ENCODE results near the gene SEZ6L.

SEZ6L gene

GRCh38 chr22:26196657-26197056 is 27.4 kb downstream of the SEZ6L start:
- Histone ChIP-seq H3K4me1 (ENCODE audit: control extremely low read depth in 1 of 4, control insufficient read depth in 4 of 4, insufficient read depth in 4 of 4, low read length in 3 of 4) (no peaks in the 10 kb centered on the region), H3K4me3 (ENCODE audit: control insufficient read depth in 1 of 7, extremely low read depth in 1 of 7, insufficient read depth in 4 of 7, low read depth in 2 of 7, low read length in 6 of 7) (no peak overlapping the region), H3K27ac (ENCODE audit: insufficient read depth in 1 of 2, low read depth in 1 of 2, low read length in 2 of 2, poor library complexity in 1 of 2, severe bottlenecking in 2 of 2) (no peak overlapping the region), H3K27me3 (replicated peaks in 2 of 5; ENCODE audit: control insufficient read depth in 4 of 5, insufficient read depth in 5 of 5, low read length in 4 of 5) (peaks cover 0 to 2% (median 0%) of the 10 kb centered on the region in 5 experiments), H3K9me3 (ENCODE audit: control extremely low read depth in 1 of 5, control insufficient read depth in 4 of 5, insufficient read depth in 2 of 5, low read depth in 1 of 5, low read length in 4 of 5) (no peaks in the 10 kb centered on the region), H3K36me3 (ENCODE audit: control insufficient read depth in 4 of 4, insufficient read depth in 4 of 4, low read length in 3 of 4) (no peaks in the 10 kb centered on the region)
- DNase-seq: no peak
- ChIA-PET POLR2A (no interaction called here), CTCF (interaction anchor here (0.8 to 1.2 kb wide), 2 partner anchors 12 to 26 kb away, joined by 3 read pairs; no protein-coding TSS in a partner anchor)
- WGBS (ENCODE audit: insufficient coverage): 89% methylated on average over 3 of the region's 3 CpGs

GRCh38 chr22:26197425-26197824 is 28.2 kb downstream of the SEZ6L start:
- POLR2A ChIA-PET: no interaction called here
- no CpG with 5 or more reads among the region's 1 CpG for WGBS (ENCODE audit: insufficient coverage)

DNA sequence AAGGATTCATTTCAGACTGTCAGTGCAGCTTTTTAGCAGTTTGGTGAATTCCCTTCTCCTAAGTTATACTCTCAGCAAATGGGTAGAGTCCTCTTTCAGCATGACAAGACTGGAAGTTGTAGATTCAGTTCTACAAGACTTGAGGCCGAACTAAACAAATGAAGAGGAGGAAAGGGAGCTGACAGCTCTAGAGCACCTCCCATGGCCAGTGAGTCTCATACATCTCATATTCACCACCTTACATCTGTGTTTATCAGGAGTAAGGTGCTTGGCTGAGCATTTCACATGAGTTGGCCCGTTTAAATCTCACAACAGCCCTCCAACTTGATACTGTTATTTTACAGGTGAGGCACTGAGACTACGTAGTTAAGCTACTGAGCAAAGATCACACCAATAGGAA is 30.4 kb downstream of the SEZ6L start:
- CTCF ChIA-PET: no interaction called here
- no peak for DNase-seq
- H3K36me3 ChIP-seq (ENCODE audit: control insufficient read depth in 4 of 4, insufficient read depth in 4 of 4, low read length in 3 of 4): no peaks in the 10 kb centered on the region
- no peaks in the 10 kb centered on the region for H3K9me3 ChIP-seq (ENCODE audit: control extremely low read depth in 1 of 5, control insufficient read depth in 4 of 5, insufficient read depth in 2 of 5, low read depth in 1 of 5, low read length in 4 of 5)
- no peak overlapping the region for H3K27ac ChIP-seq (ENCODE audit: insufficient read depth in 1 of 2, low read depth in 1 of 2, low read length in 2 of 2, poor library complexity in 1 of 2, severe bottlenecking in 2 of 2)
- 65% methylated on average over 2 of the region's 3 CpGs for WGBS (ENCODE audit: insufficient coverage)
- POLR2A ChIA-PET: no interaction called here
- H3K4me1 ChIP-seq (ENCODE audit: control extremely low read depth in 1 of 4, control insufficient read depth in 4 of 4, insufficient read depth in 4 of 4, low read length in 3 of 4): no peaks in the 10 kb centered on the region
- H3K4me3 ChIP-seq (ENCODE audit: control insufficient read depth in 1 of 7, extremely low read depth in 1 of 7, insufficient read depth in 4 of 7, low read depth in 2 of 7, low read length in 6 of 7): no peak overlapping the region
- H3K27me3 ChIP-seq (replicated peaks in 2 of 5; ENCODE audit: control insufficient read depth in 4 of 5, insufficient read depth in 5 of 5, low read length in 4 of 5): peaks cover 0 to 4% (median 2%) of the 10 kb centered on the region in 5 experiments

More at GRCh38 chr22:26197425-26197824, 28.2 kb downstream of the SEZ6L start:
- H3K27me3 ChIP-seq (replicated peaks in 2 of 5; ENCODE audit: control insufficient read depth in 4 of 5, insufficient read depth in 5 of 5, low read length in 4 of 5): peaks cover 0 to 2% (median 0%) of the 10 kb centered on the region in 5 experiments
- DNase-seq: no peak
- no peaks in the 10 kb centered on the region for H3K9me3 ChIP-seq (ENCODE audit: control extremely low read depth in 1 of 5, control insufficient read depth in 4 of 5, insufficient read depth in 2 of 5, low read depth in 1 of 5, low read length in 4 of 5)
- CTCF ChIA-PET: interaction anchor here (1.2 kb wide), 1 partner anchor 11 kb away, joined by 3 read pairs; no protein-coding TSS in a partner anchor
- no peaks in the 10 kb centered on the region for H3K36me3 ChIP-seq (ENCODE audit: control insufficient read depth in 4 of 4, insufficient read depth in 4 of 4, low read length in 3 of 4)
- no peaks in the 10 kb centered on the region for H3K4me1 ChIP-seq (ENCODE audit: control extremely low read depth in 1 of 4, control insufficient read depth in 4 of 4, insufficient read depth in 4 of 4, low read length in 3 of 4)
- no peak overlapping the region for H3K27ac ChIP-seq (ENCODE audit: insufficient read depth in 1 of 2, low read depth in 1 of 2, low read length in 2 of 2, poor library complexity in 1 of 2, severe bottlenecking in 2 of 2)
- H3K4me3 ChIP-seq (ENCODE audit: control insufficient read depth in 1 of 7, extremely low read depth in 1 of 7, insufficient read depth in 4 of 7, low read depth in 2 of 7, low read length in 6 of 7): no peak overlapping the region

DNA sequence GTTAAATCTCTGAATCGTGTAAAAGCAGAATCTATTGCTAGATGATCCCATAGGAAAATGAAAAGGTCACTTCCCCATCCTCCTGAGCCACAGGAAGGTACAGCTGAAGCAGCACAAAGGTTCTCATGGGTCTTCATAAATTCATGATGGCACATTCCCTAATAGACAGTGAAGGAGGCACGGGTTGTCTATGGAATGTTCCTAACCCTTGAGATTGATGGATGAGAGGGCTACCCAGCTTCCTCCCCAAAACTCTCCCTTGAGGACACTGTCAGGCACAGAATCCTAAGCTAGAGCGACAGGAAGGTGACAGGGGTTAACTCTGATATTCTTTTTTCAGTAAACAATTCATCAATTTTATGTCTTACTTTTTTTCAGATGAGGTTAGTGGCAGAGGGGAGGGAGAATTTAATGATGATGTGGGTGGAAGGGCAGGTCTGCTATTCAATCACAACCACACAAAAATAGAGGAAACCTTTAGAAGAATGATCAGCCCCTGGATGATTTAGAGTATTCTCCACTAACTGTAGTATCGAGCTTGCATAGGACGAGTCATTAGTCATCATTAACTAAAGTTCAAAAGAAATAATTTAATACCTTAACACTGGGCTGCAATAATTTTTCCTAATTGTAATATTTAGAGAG is 33.1 kb downstream of the SEZ6L start:
- Histone ChIP-seq H3K9me3 (ENCODE audit: control extremely low read depth in 1 of 5, control insufficient read depth in 4 of 5, insufficient read depth in 2 of 5, low read depth in 1 of 5, low read length in 4 of 5) (no peaks in the 10 kb centered on the region), H3K27ac (ENCODE audit: insufficient read depth in 1 of 2, low read depth in 1 of 2, low read length in 2 of 2, poor library complexity in 1 of 2, severe bottlenecking in 2 of 2) (no peak overlapping the region), H3K36me3 (ENCODE audit: control insufficient read depth in 4 of 4, insufficient read depth in 4 of 4, low read length in 3 of 4) (no peaks in the 10 kb centered on the region), H3K27me3 (replicated peaks in 2 of 5; ENCODE audit: control insufficient read depth in 4 of 5, insufficient read depth in 5 of 5, low read length in 4 of 5) (peaks cover 0 to 7% (median 3%) of the 10 kb centered on the region in 5 experiments), H3K4me1 (ENCODE audit: control extremely low read depth in 1 of 4, control insufficient read depth in 4 of 4, insufficient read depth in 4 of 4, low read length in 3 of 4) (no peaks in the 10 kb centered on the region), H3K4me3 (ENCODE audit: control insufficient read depth in 1 of 7, extremely low read depth in 1 of 7, insufficient read depth in 4 of 7, low read depth in 2 of 7, low read length in 6 of 7) (no peak overlapping the region)
- no peak for DNase-seq
- 37% methylated on average over 2 of the region's 5 CpGs for WGBS (ENCODE audit: insufficient coverage)
- CTCF ChIA-PET: no interaction called here
- POLR2A ChIA-PET: no interaction called here

- ChIA-PET CTCF (interaction anchor here (0.9 kb wide), 1 partner anchor 33 kb away, joined by 3 read pairs; no protein-coding TSS in a partner anchor), POLR2A (no interaction called here)
- Histone ChIP-seq H3K4me3 (ENCODE audit: control insufficient read depth in 1 of 7, extremely low read depth in 1 of 7, insufficient read depth in 4 of 7, low read depth in 2 of 7, low read length in 6 of 7) (no peak overlapping the region), H3K36me3 (ENCODE audit: control insufficient read depth in 4 of 4, insufficient read depth in 4 of 4, low read length in 3 of 4) (no peaks in the 10 kb centered on the region), H3K27ac (ENCODE audit: insufficient read depth in 1 of 2, low read depth in 1 of 2, low read length in 2 of 2, poor library complexity in 1 of 2, severe bottlenecking in 2 of 2) (no peak overlapping the region), H3K4me1 (ENCODE audit: control extremely low read depth in 1 of 4, control insufficient read depth in 4 of 4, insufficient read depth in 4 of 4, low read length in 3 of 4) (no peaks in the 10 kb centered on the region), H3K27me3 (replicated peaks in 2 of 5; ENCODE audit: control insufficient read depth in 4 of 5, insufficient read depth in 5 of 5, low read length in 4 of 5) (peaks cover 0 to 7% (median 3%) of the 10 kb centered on the region in 5 experiments), H3K9me3 (ENCODE audit: control extremely low read depth in 1 of 5, control insufficient read depth in 4 of 5, insufficient read depth in 2 of 5, low read depth in 1 of 5, low read length in 4 of 5) (peaks cover 0 to 9% (median 3%) of the 10 kb centered on the region in 5 experiments)
- DNase-seq: no peak
- WGBS (ENCODE audit: insufficient coverage): 100% methylated on average over 1 of the region's 4 CpGs
Observed at GRCh38 chr22:26205494-26205893, 36.2 kb downstream of the SEZ6L start.

DNA sequence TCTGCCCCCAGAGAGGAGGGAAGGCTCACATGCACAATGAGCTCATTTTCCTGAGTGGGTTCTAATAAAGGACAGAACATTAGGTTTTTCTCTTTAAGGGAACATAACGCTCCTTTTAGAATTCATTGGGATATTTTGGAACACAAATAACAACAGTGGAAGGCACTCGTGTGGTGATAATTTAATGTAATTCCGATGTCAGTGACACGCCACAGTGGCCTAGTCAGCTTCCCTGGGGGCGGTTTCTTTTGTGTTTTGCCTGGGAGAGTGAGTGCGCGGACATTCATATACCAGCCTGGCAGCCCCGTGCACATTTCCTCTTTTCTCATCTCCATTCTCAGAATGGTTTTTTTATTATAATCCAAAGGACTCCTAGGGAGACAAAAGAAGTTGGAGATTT is 41.1 kb downstream of the SEZ6L start:
- Histone ChIP-seq H3K27me3 (replicated peaks in 2 of 5; ENCODE audit: control insufficient read depth in 4 of 5, insufficient read depth in 5 of 5, low read length in 4 of 5) (peaks cover 0 to 3% (median 0%) of the 10 kb centered on the region in 5 experiments), H3K27ac (ENCODE audit: insufficient read depth in 1 of 2, low read depth in 1 of 2, low read length in 2 of 2, poor library complexity in 1 of 2, severe bottlenecking in 2 of 2) (no peak overlapping the region), H3K4me1 (ENCODE audit: control extremely low read depth in 1 of 4, control insufficient read depth in 4 of 4, insufficient read depth in 4 of 4, low read length in 3 of 4) (no peaks in the 10 kb centered on the region), H3K4me3 (ENCODE audit: control insufficient read depth in 1 of 7, extremely low read depth in 1 of 7, insufficient read depth in 4 of 7, low read depth in 2 of 7, low read length in 6 of 7) (no peak overlapping the region), H3K9me3 (ENCODE audit: control extremely low read depth in 1 of 5, control insufficient read depth in 4 of 5, insufficient read depth in 2 of 5, low read depth in 1 of 5, low read length in 4 of 5) (peaks cover 0 to 9% (median 3%) of the 10 kb centered on the region in 5 experiments), H3K36me3 (ENCODE audit: control insufficient read depth in 4 of 4, insufficient read depth in 4 of 4, low read length in 3 of 4) (no peaks in the 10 kb centered on the region)
- WGBS (ENCODE audit: insufficient coverage): 93% methylated on average over 2 of the region's 8 CpGs
- no peak for DNase-seq
- CTCF ChIA-PET: no interaction called here
- POLR2A ChIA-PET: no interaction called here

DNA sequence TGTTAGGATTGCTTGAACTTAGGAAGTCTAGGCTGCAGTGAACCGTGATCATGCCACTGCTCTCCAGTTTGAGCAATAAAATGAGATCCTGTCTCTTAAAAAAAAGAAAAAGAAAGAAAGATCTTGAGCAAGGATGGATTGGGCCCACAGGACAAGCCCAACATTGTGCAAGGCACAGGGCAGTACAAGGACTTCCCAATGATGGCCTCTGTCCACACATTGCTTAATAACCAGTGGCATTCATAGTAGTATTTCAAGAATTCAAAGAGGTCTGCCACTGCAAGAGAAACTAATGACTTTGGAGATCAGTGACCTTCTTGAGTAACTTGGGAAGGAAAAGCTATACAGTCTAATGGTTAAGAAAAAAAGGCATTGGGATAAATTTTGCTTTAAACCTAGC is 44.6 kb downstream of the SEZ6L start:
- Histone ChIP-seq H3K36me3 (ENCODE audit: control insufficient read depth in 4 of 4, insufficient read depth in 4 of 4, low read length in 3 of 4) (no peaks in the 10 kb centered on the region), H3K27ac (ENCODE audit: insufficient read depth in 1 of 2, low read depth in 1 of 2, low read length in 2 of 2, poor library complexity in 1 of 2, severe bottlenecking in 2 of 2) (no peak overlapping the region), H3K4me1 (ENCODE audit: control extremely low read depth in 1 of 4, control insufficient read depth in 4 of 4, insufficient read depth in 4 of 4, low read length in 3 of 4) (no peaks in the 10 kb centered on the region), H3K9me3 (ENCODE audit: control extremely low read depth in 1 of 5, control insufficient read depth in 4 of 5, insufficient read depth in 2 of 5, low read depth in 1 of 5, low read length in 4 of 5) (peaks cover 0 to 9% (median 3%) of the 10 kb centered on the region in 5 experiments), H3K4me3 (ENCODE audit: control insufficient read depth in 1 of 7, extremely low read depth in 1 of 7, insufficient read depth in 4 of 7, low read depth in 2 of 7, low read length in 6 of 7) (no peak overlapping the region), H3K27me3 (replicated peaks in 2 of 5; ENCODE audit: control insufficient read depth in 4 of 5, insufficient read depth in 5 of 5, low read length in 4 of 5) (peaks cover 0 to 6% (median 2%) of the 10 kb centered on the region in 5 experiments)
- ChIA-PET POLR2A (no interaction called here), CTCF (no interaction called here)
- WGBS (ENCODE audit: insufficient coverage): 87% methylated on average over 1 of the region's 1 CpG
- DNase-seq: no peak
